Bronchial epithelial cell (primary cell): ENCODE results near the gene FAM53B. TPM values are rescaled to one million over a fixed set of nuclear protein-coding genes. Genes with fewer than 3 reads are reported as not detected.

ENCODE experiments used
- DNase-seq: peaks from one replicate; pipeline ENCODE4 v3.0.0-alpha.2; 2010; ENCODE audit warnings: low read depth
- FAIRE-seq: peaks from 2 replicates; lab custom pipeline; 2011; peaks lifted over from hg19 to GRCh38; lab: Jason Lieb, UNC
- H3K27me3 ChIP-seq: 2 replicates; pipeline ENCODE4 v1.5.1; 2011; ENCODE audit warnings: low read length; ENCODE audit not compliant: control insufficient read depth, insufficient read depth
- H3K36me3 ChIP-seq: 2 replicates; pipeline ENCODE4 v1.5.1; 2011; ENCODE audit warnings: low read length; ENCODE audit not compliant: control insufficient read depth, insufficient read depth
- H3K4me3 ChIP-seq: 2 replicates; pipeline ENCODE4 v1.5.1; 2011; ENCODE audit warnings: mild to moderate bottlenecking, low read depth, low read length, control low read depth
- total RNA-seq: library from RNA; depleted of rRNA; stranded (reverse); fragments of >200 nt; gene quantifications from 2 replicates; pipeline ENCODE4 v1.2.1, GENCODE V29; 2014
- TF ChIP-seq, protein P1 (sequence below): IDR thresholded peaks from 2 replicates; pipeline ENCODE4 v1.5.1; 2011; ENCODE audit warnings: mild to moderate bottlenecking, moderate library complexity, low read length, control low read depth, inconsistent platforms; ENCODE audit not compliant: insufficient read depth, severe bottlenecking

The FAM53B gene
- total RNA-seq, 1 donor from 2014 or later: 19.5 TPM

GRCh38 chr10:124609698-124610097 lies 134.5 kb downstream of the FAM53B start:
- no peak for FAIRE-seq
- no peaks in the 10 kb centered on the region for H3K27me3 ChIP-seq
- DNase-seq: no peak
- no peaks in the 10 kb centered on the region for H3K36me3 ChIP-seq
- no peak overlapping the region for H3K4me3 ChIP-seq
- TF ChIP-seq, protein P1, sequence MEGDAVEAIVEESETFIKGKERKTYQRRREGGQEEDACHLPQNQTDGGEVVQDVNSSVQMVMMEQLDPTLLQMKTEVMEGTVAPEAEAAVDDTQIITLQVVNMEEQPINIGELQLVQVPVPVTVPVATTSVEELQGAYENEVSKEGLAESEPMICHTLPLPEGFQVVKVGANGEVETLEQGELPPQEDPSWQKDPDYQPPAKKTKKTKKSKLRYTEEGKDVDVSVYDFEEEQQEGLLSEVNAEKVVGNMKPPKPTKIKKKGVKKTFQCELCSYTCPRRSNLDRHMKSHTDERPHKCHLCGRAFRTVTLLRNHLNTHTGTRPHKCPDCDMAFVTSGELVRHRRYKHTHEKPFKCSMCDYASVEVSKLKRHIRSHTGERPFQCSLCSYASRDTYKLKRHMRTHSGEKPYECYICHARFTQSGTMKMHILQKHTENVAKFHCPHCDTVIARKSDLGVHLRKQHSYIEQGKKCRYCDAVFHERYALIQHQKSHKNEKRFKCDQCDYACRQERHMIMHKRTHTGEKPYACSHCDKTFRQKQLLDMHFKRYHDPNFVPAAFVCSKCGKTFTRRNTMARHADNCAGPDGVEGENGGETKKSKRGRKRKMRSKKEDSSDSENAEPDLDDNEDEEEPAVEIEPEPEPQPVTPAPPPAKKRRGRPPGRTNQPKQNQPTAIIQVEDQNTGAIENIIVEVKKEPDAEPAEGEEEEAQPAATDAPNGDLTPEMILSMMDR: no peak

DNA sequence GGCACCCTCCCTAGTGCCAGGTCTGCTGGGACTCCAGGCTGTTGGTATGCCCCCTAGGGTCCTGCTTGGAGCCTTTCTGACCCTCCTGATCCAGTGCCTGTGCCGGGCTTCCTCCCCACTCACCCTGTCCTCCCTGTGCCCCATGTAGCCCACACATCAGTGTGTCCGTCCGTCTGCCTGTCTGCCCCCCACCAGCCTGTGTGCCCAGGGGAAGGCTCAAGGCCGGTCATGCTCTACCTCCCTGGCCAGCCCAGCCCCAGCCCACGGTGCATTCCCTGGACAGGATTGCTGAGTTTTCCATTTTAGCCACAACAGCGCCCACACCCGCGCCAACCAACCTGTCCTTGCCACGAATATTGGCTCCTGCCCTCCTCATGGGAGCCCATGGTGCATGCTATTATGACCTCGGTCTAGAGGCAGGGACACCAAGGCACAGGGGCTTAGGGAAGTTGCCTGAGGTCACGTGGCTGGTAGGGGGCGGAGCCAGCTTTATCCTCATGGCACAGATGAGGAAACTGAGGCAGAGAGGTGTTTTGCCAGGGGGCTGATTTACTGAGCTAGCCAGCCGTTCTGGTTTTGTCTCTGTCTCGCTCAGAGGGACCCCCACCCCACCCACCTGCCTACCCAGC lies 136.0 kb downstream of the FAM53B start:
- no peak for DNase-seq
- Histone ChIP-seq H3K4me3 (no peak overlapping the region), H3K27me3 (no peaks in the 10 kb centered on the region), H3K36me3 (no peaks in the 10 kb centered on the region)
- no peak for FAIRE-seq
- TF ChIP-seq, protein P1: no peak

DNA sequence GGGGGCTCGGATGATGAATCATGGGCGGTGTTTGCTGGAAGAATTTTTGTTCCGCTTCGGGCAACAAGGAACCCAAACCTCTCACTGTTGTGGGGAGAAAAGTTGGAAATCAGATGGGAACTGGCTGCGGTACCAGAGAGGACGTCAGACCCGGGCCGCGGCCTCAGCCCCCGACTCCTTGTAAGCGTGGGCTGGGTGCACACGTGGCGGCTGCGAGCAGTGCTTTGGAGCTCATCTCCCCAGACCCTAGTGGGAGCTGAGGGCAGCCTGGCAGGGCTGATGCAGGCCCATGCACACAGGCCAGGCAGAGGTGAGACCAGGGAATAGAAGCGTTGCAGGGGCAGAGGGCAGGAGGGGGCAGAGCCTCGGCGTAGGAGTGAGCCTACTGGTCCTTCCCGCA lies 136.5 kb downstream of the FAM53B start:
- Histone ChIP-seq H3K36me3 (no peaks in the 10 kb centered on the region), H3K4me3 (no peak overlapping the region), H3K27me3 (no peaks in the 10 kb centered on the region)
- DNase-seq (no peak), FAIRE-seq (no peak)
- TF ChIP-seq, protein P1: no peak

- DNase-seq (no peak), FAIRE-seq (no peak)
- Histone ChIP-seq H3K27me3 (no peaks in the 10 kb centered on the region), H3K4me3 (no peak overlapping the region), H3K36me3 (no peaks in the 10 kb centered on the region)
- TF ChIP-seq, protein P1: no peak
Observed at GRCh38 chr10:124606822-124607221, 137.4 kb downstream of the FAM53B start.

DNA sequence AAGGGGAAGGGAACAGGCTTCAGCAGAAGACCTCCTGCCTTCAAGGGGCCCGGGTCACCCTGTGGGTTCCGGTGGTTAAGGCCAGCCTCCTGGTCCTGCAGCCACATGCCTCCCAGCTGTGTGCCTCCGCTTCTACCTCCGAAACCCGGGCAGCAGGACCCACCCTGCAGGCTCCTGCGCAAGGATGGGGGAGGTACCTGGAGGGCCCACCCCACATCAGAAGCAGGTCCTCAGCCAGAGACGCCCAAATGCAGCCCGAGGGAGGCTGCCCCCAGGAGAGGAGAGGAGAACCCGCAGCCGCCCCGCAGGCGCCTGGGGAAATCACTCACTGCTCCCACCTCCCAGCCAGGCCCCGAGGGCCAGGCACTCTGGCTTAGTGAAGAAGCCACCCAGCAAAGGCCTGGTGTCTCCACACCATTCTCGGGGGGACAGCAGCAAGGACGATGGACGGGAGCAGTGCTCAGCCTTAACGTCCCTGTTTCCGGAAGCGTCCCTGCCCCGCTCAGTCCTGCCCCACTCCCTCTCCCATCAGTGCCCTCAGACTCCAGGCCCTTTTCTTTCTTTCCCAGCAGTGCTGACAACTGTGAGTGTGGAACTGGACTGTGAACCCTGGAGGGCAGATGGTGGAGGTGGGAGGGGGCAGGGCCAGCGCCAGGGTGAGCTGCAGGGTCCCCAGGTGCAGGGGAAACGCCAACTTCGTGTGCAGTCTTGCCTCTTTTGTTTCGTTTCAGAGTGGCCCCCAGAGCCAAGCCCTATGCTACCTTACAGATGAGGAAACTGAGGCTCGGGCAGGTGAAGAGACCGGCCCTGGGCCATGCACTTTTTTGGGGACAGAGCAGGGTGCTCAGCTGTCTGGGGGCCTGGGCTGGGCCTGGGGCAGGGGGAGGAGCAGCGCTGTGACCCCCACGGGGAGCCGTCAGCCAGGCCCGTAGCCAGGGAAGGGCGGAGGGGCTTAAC lies 138.0 kb downstream of the FAM53B start:
- Histone ChIP-seq H3K36me3 (no peaks in the 10 kb centered on the region), H3K27me3 (no peaks in the 10 kb centered on the region), H3K4me3 (no peak overlapping the region)
- FAIRE-seq (no peak), DNase-seq (no peak)
- TF ChIP-seq, protein P1: no peak
